HEK293 (cell line): ENCODE results near the gene RABAC1.

Source experiments
- GLIS1 ChIP-seq: fragments of 450-650 bp; formaldehyde crosslinking; IDR thresholded peaks from 2 replicates; pipeline ENCODE4 v1.5.1; 2016; ENCODE audit warnings: missing biosample characterization, missing genetic modification characterization
- KLF17 ChIP-seq: fragments of 450-650 bp; formaldehyde crosslinking; IDR thresholded peaks from 2 replicates; pipeline ENCODE4 v1.5.1; 2016; ENCODE audit warnings: missing biosample characterization, missing genetic modification characterization
- KLF8 ChIP-seq: fragments of 450-650 bp; formaldehyde crosslinking; IDR thresholded peaks from 2 replicates; pipeline ENCODE4 v1.5.1; 2016; ENCODE audit warnings: missing biosample characterization, missing genetic modification characterization
- PATZ1 ChIP-seq: fragments of 450-650 bp; formaldehyde crosslinking; IDR thresholded peaks from 2 replicates; pipeline ENCODE4 v1.5.1; 2016; ENCODE audit warnings: missing biosample characterization, missing genetic modification characterization
- PRDM2 ChIP-seq: fragments of 450-650 bp; formaldehyde crosslinking; IDR thresholded peaks from 2 replicates; pipeline ENCODE4 v1.5.1; 2016; ENCODE audit warnings: missing biosample characterization, missing genetic modification characterization, borderline replicate concordance
- SP7 ChIP-seq: fragments of 450-650 bp; formaldehyde crosslinking; IDR thresholded peaks from 2 replicates; pipeline ENCODE4 v1.5.1; 2016; ENCODE audit warnings: missing biosample characterization, missing genetic modification characterization
- ZBTB11 ChIP-seq: fragments of 450-650 bp; formaldehyde crosslinking; conservative IDR thresholded peaks from 2 replicates; pipeline ENCODE4 v1.5.1; 2016; ENCODE audit warnings: low read depth, missing biosample characterization, missing genetic modification characterization
- ZBTB6 ChIP-seq: fragments of 450-650 bp; formaldehyde crosslinking; IDR thresholded peaks from 2 replicates; pipeline ENCODE4 v1.5.1; 2017; ENCODE audit warnings: missing biosample characterization, missing genetic modification characterization
- ZEB2 ChIP-seq: fragments of 450-650 bp; formaldehyde crosslinking; IDR thresholded peaks from 2 replicates; pipeline ENCODE4 v1.5.1; 2016; ENCODE audit warnings: missing biosample characterization, missing genetic modification characterization
- ZFP69B ChIP-seq: fragments of 450-650 bp; formaldehyde crosslinking; IDR thresholded peaks from 2 replicates; pipeline ENCODE4 v1.5.1; 2016; ENCODE audit warnings: missing biosample characterization, missing genetic modification characterization
- ZNF10 ChIP-seq: fragments of 450-650 bp; formaldehyde crosslinking; IDR thresholded peaks from 2 replicates; pipeline ENCODE4 v1.5.1; 2017; ENCODE audit warnings: missing biosample characterization, missing genetic modification characterization
- ZNF391 ChIP-seq: fragments of 450-650 bp; formaldehyde crosslinking; IDR thresholded peaks from 2 replicates; pipeline ENCODE4 v1.5.1; 2016; ENCODE audit warnings: low read depth, missing biosample characterization, missing genetic modification characterization, borderline replicate concordance
- ZNF394 ChIP-seq: fragments of 450-650 bp; formaldehyde crosslinking; IDR thresholded peaks from 2 replicates; pipeline ENCODE4 v1.5.1; 2016; ENCODE audit warnings: missing biosample characterization, missing genetic modification characterization, mild to moderate bottlenecking, moderate library complexity, borderline replicate concordance
- ZNF398 ChIP-seq: fragments of 450-650 bp; formaldehyde crosslinking; IDR thresholded peaks from 2 replicates; pipeline ENCODE4 v1.5.1; 2017; ENCODE audit warnings: missing biosample characterization, missing genetic modification characterization
- ZNF48 ChIP-seq: fragments of 450-650 bp; formaldehyde crosslinking; IDR thresholded peaks from 2 replicates; pipeline ENCODE4 v1.5.1; 2016; ENCODE audit warnings: missing biosample characterization, missing genetic modification characterization
- ZNF544 ChIP-seq: fragments of 450-650 bp; formaldehyde crosslinking; IDR thresholded peaks from 2 replicates; pipeline ENCODE4 v1.5.0; 2017; ENCODE audit warnings: missing biosample characterization, missing genetic modification characterization
- ZNF555 ChIP-seq: fragments of 450-650 bp; formaldehyde crosslinking; conservative IDR thresholded peaks from 2 replicates; pipeline ENCODE4 v1.5.1; 2017; ENCODE audit warnings: missing biosample characterization, mild to moderate bottlenecking, missing genetic modification characterization, inconsistent platforms
- ZNF645 ChIP-seq: fragments of 450-650 bp; formaldehyde crosslinking; IDR thresholded peaks from 2 replicates; pipeline ENCODE4; 2016; ENCODE audit warnings: missing biosample characterization, missing genetic modification characterization
- ZSCAN30 ChIP-seq: fragments of 450-650 bp; IDR thresholded peaks from 2 replicates; pipeline ENCODE4 v1.5.1; 2018; ENCODE audit warnings: missing biosample characterization, mild to moderate bottlenecking, missing genetic modification characterization, moderate library complexity
- ZSCAN4 ChIP-seq: fragments of 450-650 bp; formaldehyde crosslinking; IDR thresholded peaks from 2 replicates; pipeline ENCODE4 v1.5.1; 2017; ENCODE audit warnings: missing biosample characterization, missing genetic modification characterization

The RABAC1 gene

GRCh38 chr19:41958367-41959055 is 610 bp downstream of the RABAC1 start (continued):
- TF ChIP-seq ZBTB11 (tag by site-specific recombination) = peak; percentile 22
- TF ChIP-seq KLF17 (tag by site-specific recombination) = peak; percentile 53
- peak; percentile 51; the same call in 1 of the 2 replicates for TF ChIP-seq ZNF398 (tag by site-specific recombination)
- TF ChIP-seq ZNF645 = peak; percentile 50
- peak; percentile 7; the same call in 1 of the 2 replicates for TF ChIP-seq ZBTB6 (tag by site-specific recombination)
- TF ChIP-seq PRDM2 (tag by site-specific recombination) = no peak
- TF ChIP-seq ZNF48 = no peak
- TF ChIP-seq KLF8 (tag by site-specific recombination) = peak; percentile 93
- TF ChIP-seq SP7 (tag by site-specific recombination) = 0 out of 2 replicates have a peak, but pooled peaks have one; percentile 63
- peak; percentile 70; the same call in 1 of the 2 replicates for TF ChIP-seq ZSCAN30
- TF ChIP-seq ZNF555 = no peak
- TF ChIP-seq ZEB2 (tag by site-specific recombination) = peak; percentile 56
- TF ChIP-seq ZSCAN4 (tag by site-specific recombination) = no peak
- peak; percentile 76 for TF ChIP-seq ZFP69B
- peak; percentile 69; the same call in 1 of the 2 replicates for TF ChIP-seq ZNF391 (tag by site-specific recombination)
- TF ChIP-seq GLIS1 (tag by site-specific recombination) = peak; percentile 54
- no peak for TF ChIP-seq ZNF10
- TF ChIP-seq ZNF394 (tag by site-specific recombination) = peak; percentile 74
- peak; percentile 12 for TF ChIP-seq PATZ1 (tag by site-specific recombination)
- TF ChIP-seq ZNF544 (tag by site-specific recombination) = no peak
